ENCODE measurements around the gene KCNAB1.
A peak's percentile ranks its signal among the peaks of the same experiment; 100 is the strongest.

Gene KCNAB1

GRCh38 chr3:156455839-156456238, 335.5 kb downstream of the KCNAB1 start:
- no peak for DNase-seq (ENCODE audit: low read depth)

DNA sequence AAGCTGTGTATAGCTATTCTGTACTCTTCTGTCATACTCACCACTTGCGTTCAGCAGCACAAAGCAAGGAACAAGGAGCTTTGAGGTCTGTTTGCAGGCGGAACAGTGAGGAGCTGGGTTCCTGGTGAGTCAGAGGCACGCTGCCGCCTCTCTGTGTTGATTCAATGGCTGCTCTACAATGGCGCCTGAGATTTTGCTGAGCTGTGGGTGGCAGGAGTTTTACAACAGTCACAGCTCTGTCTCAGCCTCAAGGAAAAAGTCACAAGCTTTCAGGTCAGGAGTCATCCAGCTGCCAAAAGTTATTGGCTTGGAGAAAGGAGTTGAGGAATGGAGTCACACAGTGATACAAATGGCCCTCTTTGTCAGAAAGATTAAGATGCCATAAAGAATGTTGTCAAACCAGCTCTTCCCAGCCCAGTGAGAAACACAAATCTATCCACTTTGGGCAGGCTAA, 336.4 kb downstream of the KCNAB1 start:
- DNase-seq (ENCODE audit: low read depth): no peak

DNA sequence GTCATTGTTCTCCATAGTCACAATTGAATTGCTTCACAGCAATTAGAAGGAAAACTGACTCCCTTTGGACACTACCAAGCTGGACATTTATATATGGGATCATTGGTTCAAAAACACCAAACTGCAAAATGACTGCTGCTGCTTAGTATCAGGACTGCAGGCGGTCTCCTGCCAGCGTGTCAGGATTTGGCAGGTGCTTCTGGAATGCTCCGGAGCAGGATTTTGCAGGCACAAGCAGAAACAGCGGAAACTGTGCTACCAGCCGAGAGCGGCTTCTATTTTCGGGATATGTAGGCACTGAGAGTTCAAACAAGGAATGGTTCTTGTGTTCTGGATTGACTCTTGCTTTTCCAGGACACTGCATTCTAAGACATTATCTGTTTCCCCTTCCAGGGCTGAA, 339.1 kb downstream of the KCNAB1 start:
- no peak for DNase-seq (ENCODE audit: low read depth)

- DNase-seq (ENCODE audit: low read depth): no peak
Measured at GRCh38 chr3:156460206-156460611, 339.8 kb downstream of the KCNAB1 start.

DNA sequence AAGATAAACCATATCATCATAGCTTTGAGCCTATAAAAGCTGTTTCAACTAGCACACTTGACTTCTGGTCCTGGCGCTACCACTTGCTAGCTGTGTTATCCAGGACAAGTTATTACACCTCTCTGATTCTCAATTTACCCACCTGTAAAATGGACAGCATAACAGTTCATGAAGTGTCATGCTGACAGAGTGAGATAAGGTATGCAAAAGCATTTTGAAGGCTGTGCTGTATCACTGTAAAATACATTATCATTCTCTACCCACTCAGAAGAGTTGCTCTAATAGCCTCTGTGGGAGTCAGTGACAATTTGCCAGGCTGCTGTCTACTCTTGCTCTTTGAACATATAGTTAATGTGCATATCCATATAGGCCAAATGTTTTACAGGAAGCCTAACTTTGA, 341.5 kb downstream of the KCNAB1 start:
- DNase-seq (ENCODE audit: low read depth): no peak

DNA sequence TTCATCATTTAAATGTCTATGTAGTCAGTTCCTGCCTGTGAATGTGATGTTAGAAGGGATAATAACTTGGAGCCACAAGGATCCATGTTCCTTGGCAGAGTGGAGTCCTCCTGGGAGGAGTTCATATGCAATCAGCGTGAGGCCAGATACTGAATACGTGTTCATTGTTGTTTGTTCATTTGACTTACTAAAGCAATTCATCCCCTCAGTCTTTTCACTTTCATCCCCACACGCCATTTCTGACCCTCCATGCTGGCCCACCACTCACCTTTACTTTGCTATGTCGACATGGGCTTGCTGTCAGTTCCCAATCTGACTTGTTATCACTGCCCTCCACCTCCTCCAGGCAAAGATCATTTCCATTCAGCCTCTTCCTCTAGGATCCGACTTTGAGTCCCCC, 342.7 kb downstream of the KCNAB1 start:
- no peak for DNase-seq (ENCODE audit: low read depth)

DNA sequence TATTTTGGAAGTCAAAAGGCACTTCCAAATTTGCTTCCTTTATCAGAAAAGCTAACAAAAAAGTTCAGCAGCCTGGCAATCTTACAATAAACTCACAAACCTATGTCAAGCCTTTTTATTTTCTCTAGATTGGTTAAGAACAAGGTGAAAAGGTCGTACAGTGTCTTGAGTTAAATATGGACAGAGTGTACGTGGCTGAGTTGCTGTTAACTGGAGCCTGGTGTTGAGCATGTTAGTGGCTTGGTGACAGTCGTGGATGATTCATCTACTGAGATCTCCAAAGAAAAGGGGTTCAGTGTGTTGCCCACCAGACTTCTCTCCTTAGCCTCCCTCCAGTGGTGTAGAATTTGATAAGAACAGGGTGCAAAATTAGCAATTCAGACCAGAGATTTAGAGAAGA, 344.8 kb downstream of the KCNAB1 start:
- DNase-seq (ENCODE audit: low read depth): no peak

- DNase-seq (ENCODE audit: low read depth): no peak
Measured at GRCh38 chr3:156469456-156469855, 349.1 kb downstream of the KCNAB1 start.

- DNase-seq (ENCODE audit: low read depth): no peak
Measured at GRCh38 chr3:156471431-156471830, 351.1 kb downstream of the KCNAB1 start.

- DNase-seq (ENCODE audit: low read depth): no peak
Measured at GRCh38 chr3:156472150-156472549, 351.8 kb downstream of the KCNAB1 start.

GRCh38 chr3:156472684-156473083, 352.3 kb downstream of the KCNAB1 start:
- no peak for DNase-seq (ENCODE audit: low read depth)

DNA sequence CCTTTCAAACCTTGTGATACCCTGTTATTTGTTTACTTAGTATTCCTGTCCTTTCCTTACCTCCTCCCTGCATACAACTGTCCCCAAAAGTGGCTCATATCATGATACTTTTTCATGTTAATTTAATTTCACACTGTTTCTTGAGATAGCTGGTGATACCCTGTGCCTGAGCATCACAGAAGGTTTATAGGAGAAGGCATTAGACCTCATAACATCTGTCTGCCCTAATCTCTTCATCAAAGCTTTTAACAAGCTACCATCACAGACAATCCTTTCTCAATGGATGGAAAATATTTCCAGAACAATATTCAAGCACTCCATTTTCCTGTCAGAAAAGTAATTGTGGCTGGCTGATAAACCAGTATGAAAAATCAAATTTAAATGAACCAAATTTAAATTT, 353.0 kb downstream of the KCNAB1 start:
- DNase-seq (ENCODE audit: low read depth): no peak

DNA sequence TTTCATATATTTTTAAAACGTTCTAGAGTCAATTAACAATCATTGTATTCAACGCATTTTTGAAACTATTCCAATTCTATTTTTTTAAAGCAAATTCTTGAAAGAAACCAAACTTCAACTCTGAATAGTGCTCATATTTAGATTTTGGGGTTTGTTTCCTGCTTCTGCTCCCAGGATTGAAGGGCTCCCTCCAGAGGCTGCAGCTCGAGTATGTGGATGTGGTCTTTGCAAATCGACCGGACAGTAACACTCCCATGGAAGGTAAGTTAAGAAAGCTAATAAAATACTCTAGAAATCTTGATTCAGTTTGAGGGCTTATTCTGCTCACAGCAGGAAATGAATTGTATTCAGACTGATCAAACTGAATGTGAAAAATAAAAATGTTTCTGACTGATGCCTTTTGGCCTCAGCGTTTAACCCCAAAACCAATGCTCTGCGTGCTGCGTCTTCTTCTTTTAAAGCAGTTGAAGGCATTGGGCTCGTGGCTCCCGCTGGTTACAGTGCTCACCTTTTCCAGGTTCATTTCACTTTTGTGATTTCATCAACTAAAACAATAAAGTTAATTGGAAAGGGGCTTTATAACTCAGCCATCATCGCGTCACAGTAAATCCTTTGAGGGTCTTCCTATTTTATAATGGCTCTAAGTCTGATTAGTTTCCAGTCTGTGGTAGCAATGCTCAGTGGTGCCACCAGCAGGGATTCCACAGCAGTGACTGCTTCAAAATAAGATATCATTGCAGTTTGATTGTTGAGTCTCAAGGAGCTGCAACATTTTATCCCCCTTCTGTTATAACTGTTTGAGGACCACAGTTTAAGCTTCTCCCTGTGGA, 354.4 kb downstream of the KCNAB1 start:
- no peak for DNase-seq (ENCODE audit: low read depth)

- DNase-seq (ENCODE audit: low read depth): no peak
Measured at GRCh38 chr3:156477323-156477722, 356.9 kb downstream of the KCNAB1 start.

- DNase-seq (ENCODE audit: low read depth): no peak
Measured at GRCh38 chr3:156478891-156479290, 358.5 kb downstream of the KCNAB1 start.

- DNase-seq (ENCODE audit: low read depth): no peak
Measured at GRCh38 chr3:156479604-156480003, 359.2 kb downstream of the KCNAB1 start.

- no peak for DNase-seq (ENCODE audit: low read depth)
Measured at GRCh38 chr3:156480949-156481348, 360.6 kb downstream of the KCNAB1 start.

DNA sequence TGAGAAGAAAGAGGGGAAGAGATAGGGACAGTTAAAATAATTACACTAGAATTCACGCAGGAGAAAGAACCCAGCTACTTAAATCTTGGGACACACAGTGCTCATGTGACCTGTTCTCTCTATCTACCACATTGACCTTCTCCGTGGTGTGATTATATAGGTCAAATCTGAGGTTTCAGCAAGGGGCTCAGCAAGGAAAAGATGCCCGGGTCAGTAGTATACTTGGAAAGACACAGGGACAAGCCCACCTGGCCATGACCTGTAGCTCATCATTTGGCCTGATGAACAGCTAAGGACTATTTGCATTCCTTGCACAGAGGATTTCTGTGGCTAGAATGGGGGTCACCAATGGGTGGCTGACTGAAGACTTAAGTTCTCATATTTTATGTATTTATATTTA, 362.6 kb downstream of the KCNAB1 start:
- DNase-seq (ENCODE audit: low read depth): no peak

- DNase-seq (ENCODE audit: low read depth): no peak
Measured at GRCh38 chr3:156483426-156483825, 363.0 kb downstream of the KCNAB1 start.

DNA sequence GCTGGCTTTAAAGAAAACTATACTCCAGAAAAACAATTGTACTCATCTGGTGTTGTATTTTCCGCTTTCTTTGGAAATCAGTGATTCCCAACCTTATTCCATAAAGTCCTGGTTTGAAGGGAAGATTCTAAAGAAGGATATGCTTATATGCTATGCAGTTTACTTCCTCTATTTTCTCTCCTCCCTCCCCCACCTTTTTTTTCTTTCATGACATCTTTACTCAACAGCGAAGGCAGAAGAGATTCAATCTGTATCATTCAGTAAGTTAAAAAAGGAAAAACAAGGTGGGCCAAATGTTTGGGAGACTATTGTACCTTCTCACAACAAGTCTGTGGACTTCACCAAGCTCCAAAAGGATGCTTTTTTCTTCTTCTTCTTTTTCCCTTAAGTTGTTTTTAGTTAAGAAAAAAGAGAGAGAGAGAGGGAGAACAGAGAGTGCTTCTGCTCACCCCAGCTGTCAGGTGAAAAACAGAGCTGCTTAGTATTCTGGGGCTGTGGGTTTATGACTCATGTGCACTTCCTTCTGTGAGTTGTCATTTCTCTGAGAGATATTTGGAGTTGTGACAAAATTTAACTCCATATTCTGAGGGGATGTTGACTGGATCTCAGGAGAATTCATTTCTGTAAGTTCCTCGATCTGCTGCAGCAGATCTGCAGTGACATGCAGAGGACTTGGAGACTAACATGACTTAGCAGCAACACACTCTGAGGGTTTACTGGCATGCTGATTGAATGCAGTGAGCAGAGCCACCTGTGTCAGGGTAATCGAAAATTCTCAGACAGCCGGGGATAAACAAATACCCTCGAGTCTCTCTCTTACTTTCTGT, 363.8 kb downstream of the KCNAB1 start:
- DNase-seq (ENCODE audit: low read depth): peak; percentile 7

GRCh38 chr3:156488767-156489166, 368.4 kb downstream of the KCNAB1 start:
- DNase-seq (ENCODE audit: low read depth): no peak

DNA sequence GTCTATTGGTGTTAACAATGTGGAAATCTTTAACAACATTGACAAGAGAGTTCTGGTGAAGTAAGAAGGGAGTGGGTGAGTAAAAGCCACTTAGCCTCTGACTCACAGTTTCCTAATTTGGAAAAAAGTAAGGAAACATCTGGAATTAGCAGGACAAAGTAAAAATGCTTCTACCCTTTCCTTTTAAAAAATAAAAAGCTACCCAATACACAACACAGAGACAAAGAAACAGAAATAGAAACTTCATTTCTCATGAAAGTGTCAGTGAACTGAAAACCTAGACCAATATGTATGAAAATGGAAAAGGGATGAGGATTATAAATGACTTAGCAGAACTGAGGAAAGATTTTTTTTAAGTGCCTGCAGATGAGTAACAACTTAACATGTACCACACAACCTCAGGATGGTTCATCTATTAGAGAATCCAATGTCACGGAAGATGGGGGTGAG, 369.1 kb downstream of the KCNAB1 start:
- DNase-seq (ENCODE audit: low read depth): no peak

- no peak for DNase-seq (ENCODE audit: low read depth)
Measured at GRCh38 chr3:156491192-156491591, 370.8 kb downstream of the KCNAB1 start.

All from stimulated activated CD8-positive, alpha-beta memory T cell treated with anti-CD3 and anti-CD28 coated beads, Interleukin-15, amount 100 ng/mL, for 1 hour (primary cell).